ENCODE measurements around the gene RPTOR.

- TF ChIP-seq POLR2A (IDR thresholded peaks at IDR 0.05; ENCODE audit: low read depth, low read length) (no peak), POLR2AphosphoS5 (IDR thresholded peaks at IDR 0.05; ENCODE audit: low read depth, low read length) (no peak), SPI1 (IDR thresholded peaks at IDR 0.05; ENCODE audit: low read depth, low read length) (no peak), TAF1 (IDR thresholded peaks at IDR 0.05; ENCODE audit: low read depth, low read length) (no peak), PAX5 (IDR thresholded peaks at IDR 0.05; ENCODE audit: insufficient read depth, low read length, severe bottlenecking) (no peak)
Measured at GRCh38 chr17:80516171-80516932, 28.3 kb upstream of the RPTOR start.

All from GM12891 (cell line).